ENCODE results near the gene MRPL19.

Gene MRPL19

DNA sequence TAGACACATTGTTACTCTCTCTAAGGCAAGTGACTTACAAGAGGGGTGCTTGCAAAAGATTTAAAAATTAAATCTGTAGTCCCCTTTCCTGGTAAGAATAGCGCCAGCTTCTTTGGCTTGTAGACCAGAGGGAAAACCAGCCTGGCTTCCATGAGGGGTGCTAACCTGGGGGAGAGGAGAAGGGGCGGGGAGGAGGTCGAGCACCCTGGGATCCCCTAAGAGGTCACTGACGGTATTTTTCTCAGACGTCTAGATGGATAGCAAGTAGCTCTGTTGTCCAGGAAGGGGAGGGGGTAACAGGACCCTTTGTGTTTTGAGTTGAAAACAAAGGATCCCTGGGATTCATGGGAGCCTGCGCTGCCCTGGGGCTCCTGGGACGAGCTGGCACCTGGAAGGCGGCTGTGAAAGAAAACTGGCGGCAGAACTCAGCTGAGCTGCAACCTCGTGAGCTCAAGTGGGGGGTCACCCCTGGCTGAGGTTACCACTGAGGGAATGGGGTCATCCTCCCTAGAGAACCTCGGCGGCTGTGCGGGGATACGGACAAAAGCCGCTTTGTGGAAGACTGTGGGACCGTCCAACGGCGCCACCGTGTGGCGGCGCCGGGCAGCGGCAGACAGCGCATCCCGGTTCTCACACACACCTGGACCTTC lies 37.8 kb upstream of the MRPL19 start:
- H3K4me3 ChIP-seq (replicated peaks in 1 of 2; ENCODE audit: low read depth in 2 of 2, low read length in 2 of 2), result peak overlapping the region; percentile 28 to 34
- TF ChIP-seq CTCF (IDR thresholded peaks at IDR 0.05; ENCODE audit: low read depth, low read length), result peak; percentile 100
- DNase-seq (ENCODE audit: low read depth in 2 of 2), result peak; percentile 58 to 60

- no peak for DNase-seq (ENCODE audit: low read depth in 2 of 2)
- no peak for TF ChIP-seq CTCF (IDR thresholded peaks at IDR 0.05; ENCODE audit: low read depth, low read length)
- H3K4me3 ChIP-seq (replicated peaks in 1 of 2; ENCODE audit: low read depth in 2 of 2, low read length in 2 of 2), result no peak overlapping the region
These were observed 37.3 kb upstream of the MRPL19 start for GRCh38 chr2:75609334-75609689.

- H3K4me3 ChIP-seq (replicated peaks in 1 of 2; ENCODE audit: low read depth in 2 of 2, low read length in 2 of 2), result no peak overlapping the region
- no peak for DNase-seq (ENCODE audit: low read depth in 2 of 2)
- no peak for TF ChIP-seq CTCF (IDR thresholded peaks at IDR 0.05; ENCODE audit: low read depth, low read length)
These were observed 36.6 kb upstream of the MRPL19 start for GRCh38 chr2:75609937-75610508.

DNA sequence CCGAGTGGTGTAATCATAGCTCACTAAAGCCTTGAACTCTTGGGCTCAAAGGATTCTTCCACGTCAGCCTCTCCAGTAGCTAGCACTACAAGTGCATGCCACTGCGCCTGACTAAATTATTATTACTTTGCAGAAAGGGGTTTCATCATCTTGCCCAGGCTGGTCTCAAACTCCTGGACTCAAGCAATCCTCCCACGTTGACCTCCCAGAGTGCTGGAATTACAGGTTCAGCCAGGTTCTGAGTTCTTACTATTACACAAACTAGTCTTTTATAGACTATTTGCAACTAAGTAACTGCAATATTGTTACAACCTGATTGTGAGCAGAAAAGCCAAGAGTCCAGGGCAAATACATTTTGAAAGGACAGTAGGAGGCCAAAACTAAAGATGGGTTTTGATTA lies 35.9 kb upstream of the MRPL19 start:
- DNase-seq (ENCODE audit: low read depth in 2 of 2), result no peak
- TF ChIP-seq CTCF (IDR thresholded peaks at IDR 0.05; ENCODE audit: low read depth, low read length), result no peak
- no peak overlapping the region for H3K4me3 ChIP-seq (replicated peaks in 1 of 2; ENCODE audit: low read depth in 2 of 2, low read length in 2 of 2)

DNA sequence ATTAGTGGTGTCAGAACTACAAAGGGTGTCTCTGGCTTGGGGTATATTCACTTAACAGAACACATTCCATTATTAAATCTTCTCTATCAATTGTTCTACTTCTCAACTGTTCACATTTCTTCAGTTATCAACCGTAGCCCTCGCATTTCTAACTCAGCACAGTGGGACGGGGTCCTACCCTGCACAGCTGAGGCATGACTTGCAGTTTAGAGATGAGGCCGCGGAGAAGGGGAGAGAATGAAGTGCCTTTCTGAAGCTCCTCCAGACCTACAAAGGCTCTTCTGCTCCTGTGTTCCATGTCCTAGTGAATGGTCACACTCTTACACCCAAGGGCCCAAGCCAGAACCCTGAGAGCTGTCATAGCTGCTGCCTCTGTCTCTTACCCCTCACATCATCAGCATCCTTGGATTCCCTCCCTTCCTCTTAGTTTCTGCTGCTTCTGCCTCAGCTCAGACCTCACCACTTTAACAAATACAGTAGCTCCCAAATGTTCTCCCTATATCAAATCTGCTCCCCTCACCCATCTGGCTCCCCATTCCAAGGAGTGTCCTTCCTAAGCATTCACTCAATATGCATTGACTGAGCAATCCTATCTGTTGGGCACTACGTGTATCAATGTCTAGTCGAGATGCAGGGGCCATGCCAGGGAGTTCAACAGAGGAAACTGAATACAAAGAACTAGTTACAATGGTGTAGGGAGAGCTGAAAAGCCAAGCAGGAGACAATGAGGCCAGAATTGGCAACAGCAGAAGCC lies 34.3 kb upstream of the MRPL19 start:
- DNase-seq (ENCODE audit: low read depth in 2 of 2), result no peak
- no peak for TF ChIP-seq CTCF (IDR thresholded peaks at IDR 0.05; ENCODE audit: low read depth, low read length)
- no peak overlapping the region for H3K4me3 ChIP-seq (replicated peaks in 1 of 2; ENCODE audit: low read depth in 2 of 2, low read length in 2 of 2)

DNA sequence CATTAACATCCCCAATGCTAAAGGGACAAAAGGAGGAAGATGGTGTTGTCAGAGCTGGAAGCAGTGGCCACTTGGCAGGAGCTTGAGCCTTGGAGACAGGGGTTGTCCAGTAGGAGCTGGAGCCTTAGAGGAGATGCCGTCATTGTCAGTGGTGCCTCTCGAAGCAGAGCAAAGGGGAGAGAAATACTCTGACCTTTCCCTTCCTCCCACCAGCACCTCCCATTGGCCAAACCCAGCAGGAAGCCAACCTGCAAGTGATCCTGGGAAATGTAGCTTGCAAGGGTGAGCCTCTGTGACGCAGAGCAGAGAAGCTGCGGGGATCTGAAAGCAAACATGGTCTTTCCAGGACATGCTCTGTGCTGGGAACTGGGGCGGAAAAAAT lies 33.7 kb upstream of the MRPL19 start:
- TF ChIP-seq CTCF (IDR thresholded peaks at IDR 0.05; ENCODE audit: low read depth, low read length), result no peak
- no peak for DNase-seq (ENCODE audit: low read depth in 2 of 2)
- H3K4me3 ChIP-seq (replicated peaks in 1 of 2; ENCODE audit: low read depth in 2 of 2, low read length in 2 of 2), result no peak overlapping the region

Data from cardiac fibroblast (primary cell).